OCI-LY7 (cell line): ENCODE results near the gene DOK1. TPM values are rescaled to one million over a fixed set of nuclear protein-coding genes. Genes with fewer than 3 reads are reported as not detected.

Experiments used
- BruUV-seq: library from RNA; stranded (reverse); fragments of 400-500 nt; replicated peaks from 2 replicates; lab custom pipeline; 2021; lab: Mats Ljungman, UMichigan
- CTCF ChIA-PET: fragments of 300-600 bp; sonication (Branson Sonifier 250); formaldehyde crosslinking; loops from one replicate; lab custom pipeline; 2022; ENCODE audit warnings: antibody characterized with exemption; ENCODE audit not compliant: unreplicated experiment; lab: Charles Lee
- POLR2A ChIA-PET: fragments of 300-600 bp; sonication (Branson Sonifier 250); formaldehyde crosslinking; loops from one replicate; lab custom pipeline; 2022; ENCODE audit warnings: antibody characterized with exemption; lab: Charles Lee
- DNase-seq: peaks from one replicate; pipeline ENCODE4 v3.0.0-alpha.2; 2015; ENCODE audit warnings: low spot score
- H2AFZ ChIP-seq: fragments of 200-600 bp; sonication (generic), shearing (Covaris generic); 2 replicates; pipeline ENCODE4 v1.6.1; 2014; ENCODE audit warnings: mild to moderate bottlenecking, antibody characterized with exemption, low read length, moderate library complexity
- H3K27ac ChIP-seq: fragments of 200-600 bp; sonication (generic); 2 replicates; pipeline ENCODE4 v1.5.1; 2014; ENCODE audit warnings: mixed run types, low read depth, mild to moderate bottlenecking, moderate library complexity, low read length, inconsistent platforms; ENCODE audit not compliant: poor library complexity, severe bottlenecking
- H3K36me3 ChIP-seq: fragments of 200-600 bp; sonication (generic); 2 replicates; pipeline ENCODE4 v1.6.1; 2014; ENCODE audit warnings: mild to moderate bottlenecking, antibody characterized with exemption, low read length, moderate library complexity, mixed read lengths; ENCODE audit not compliant: insufficient read depth
- H3K4me1 ChIP-seq: fragments of 200-600 bp; sonication (generic); 2 replicates; pipeline ENCODE4 v1.5.1; 2014; ENCODE audit warnings: mild to moderate bottlenecking, low read length; ENCODE audit not compliant: insufficient read depth, poor library complexity, severe bottlenecking
- H3K4me2 ChIP-seq: fragments of 200-600 bp; sonication (generic); 2 replicates; pipeline ENCODE4 v1.6.1; 2014; ENCODE audit warnings: mild to moderate bottlenecking, low read length
- H3K4me3 ChIP-seq: fragments of 200-600 bp; sonication (generic); 2 replicates; pipeline ENCODE4 v1.5.1; 2014; ENCODE audit warnings: mild to moderate bottlenecking, low read depth, low read length; ENCODE audit not compliant: poor library complexity, severe bottlenecking
- H3K79me2 ChIP-seq: fragments of 200-600 bp; sonication (generic); 2 replicates; pipeline ENCODE4 v1.6.1; 2016; ENCODE audit warnings: low read depth, mild to moderate bottlenecking, low read length, moderate library complexity, mixed read lengths; ENCODE audit not compliant: insufficient read depth
- H3K9me2 ChIP-seq: fragments of 200-600 bp; sonication (generic); 2 replicates; pipeline ENCODE4 v1.6.1; 2016; ENCODE audit warnings: mild to moderate bottlenecking, low read length, mixed read lengths; ENCODE audit not compliant: insufficient read depth
- H3K9me3 ChIP-seq: fragments of 200-600 bp; sonication (generic); 2 replicates; pipeline ENCODE4 v1.6.1; 2014; ENCODE audit warnings: mild to moderate bottlenecking, mixed run types, low read length, mixed read lengths
- H4K20me1 ChIP-seq: fragments of 200-600 bp; sonication (generic); 2 replicates; pipeline ENCODE4 v1.6.1; 2014; ENCODE audit warnings: mild to moderate bottlenecking, antibody characterized with exemption, low read length, moderate library complexity, mixed read lengths; ENCODE audit not compliant: insufficient read depth
- CTCF ChIP-seq: fragments of 200-600 bp; sonication (generic); conservative IDR thresholded peaks from 2 replicates; pipeline ENCODE4 v1.5.1; 2014; ENCODE audit warnings: mild to moderate bottlenecking, antibody characterized with exemption, low read length, moderate library complexity, mixed read lengths
- EZH2phosphoT487 ChIP-seq: fragments of 200-600 bp; sonication (generic); IDR thresholded peaks from 2 replicates; pipeline ENCODE4 v1.6.1; 2018; ENCODE audit warnings: low read depth, borderline replicate concordance, mild to moderate bottlenecking, mixed run types, antibody characterized with exemption, low read length, moderate library complexity, mixed read lengths
- intact Hi-C: fragments of 100-400 bp; cut with micrococcal nuclease; formaldehyde crosslinking; loops from one replicate; pipeline ENCODE4 v1.10.0; 2022; ENCODE audit not compliant: unreplicated experiment
- total RNA-seq, 2 experiments: library from RNA; depleted of rRNA in 1 of 2; stranded (reverse); fragments of >200 nt in 1 of 2; shearing (Covaris generic) in 1 of 2; gene quantifications; 2 replicates each; pipeline ENCODE4 v1.2.3, GENCODE V29; 2014 to 2022

DOK1 gene
- total RNA-seq, 2 experiments from 2014 or later: 9.5 to 13.4 TPM

GRCh38 chr2:74531666-74532065, 22.9 kb upstream of the DOK1 start:
- no peaks in the 10 kb centered on the region for H3K9me2 ChIP-seq
- H3K4me2 ChIP-seq: peak overlapping the region; percentile 85
- TF ChIP-seq EZH2phosphoT487 (no peak), CTCF (no peak)
- ChIA-PET POLR2A (interaction anchor here (0.9 to 1.2 kb wide), 4 partner anchors 13 to 59 kb away, joined by 3 to 6 read pairs (median 4); partner anchors contain the start of gene MRPL53), CTCF (interaction anchor here (0.5 to 3.6 kb wide), 5 partner anchors 24 to 56 kb away, joined by 3 to 18 read pairs (median 4); partner anchors contain the start of genes CCDC142, PCGF1 and TTC31)
- no TSS peak for BruUV-seq
- no peak overlapping the region for H2AFZ ChIP-seq
- H3K79me2 ChIP-seq: peaks cover 37% of the 10 kb centered on the region
- no peaks in the 10 kb centered on the region for H3K9me3 ChIP-seq
- H3K4me1 ChIP-seq: peaks cover 29% of the 10 kb centered on the region
- intact Hi-C loops: no loop called here
- peaks cover 53% of the 10 kb centered on the region for H3K36me3 ChIP-seq
- H4K20me1 ChIP-seq: peaks cover 5% of the 10 kb centered on the region; the same call in 1 of the 2 replicates
- H3K4me3 ChIP-seq: peak overlapping the region; percentile 98
- H3K27ac ChIP-seq: no peak overlapping the region
- no peak for DNase-seq

- Histone ChIP-seq H3K79me2 (peaks cover 31% of the 10 kb centered on the region), H3K27ac (no peak overlapping the region), H2AFZ (no peak overlapping the region), H3K4me2 (peak overlapping the region; percentile 85; the same call in 1 of the 2 replicates), H3K4me1 (peaks cover 27% of the 10 kb centered on the region), H3K9me3 (no peaks in the 10 kb centered on the region), H3K9me2 (no peaks in the 10 kb centered on the region), H3K4me3 (no peak overlapping the region), H4K20me1 (peaks cover 5% of the 10 kb centered on the region; the same call in 1 of the 2 replicates), H3K36me3 (peaks cover 47% of the 10 kb centered on the region)
- peak; percentile 61 for DNase-seq
- intact Hi-C loops: no loop called here
- CTCF ChIA-PET: interaction anchor here (0.8 to 3.6 kb wide), 3 partner anchors 25 to 53 kb away, joined by 3 to 18 read pairs (median 4); partner anchors contain the start of genes CCDC142, PCGF1 and TTC31
- POLR2A ChIA-PET: interaction anchor here (0.9 to 1.2 kb wide), 3 partner anchors 13 to 59 kb away, joined by 3 to 4 read pairs (median 3); partner anchors contain the start of gene MRPL53
- TF ChIP-seq CTCF: peak; percentile 77
- no peak for TF ChIP-seq EZH2phosphoT487
- BruUV-seq: no TSS peak
These were observed 22.3 kb upstream of the DOK1 start for GRCh38 chr2:74532222-74532621.

GRCh38 chr2:74533464-74533863, 21.1 kb upstream of the DOK1 start:
- ChIA-PET CTCF (no interaction called here), POLR2A (interaction anchor here (0.6 kb wide), 1 partner anchor 52 kb away, joined by 4 read pairs; no protein-coding TSS in a partner anchor)
- intact Hi-C loops: no loop called here
- no peak overlapping the region for H3K4me2 ChIP-seq
- no peak overlapping the region for H3K4me3 ChIP-seq
- no peaks in the 10 kb centered on the region for H4K20me1 ChIP-seq
- DNase-seq: no peak
- no peak overlapping the region for H3K27ac ChIP-seq
- peaks cover 19% of the 10 kb centered on the region for H3K79me2 ChIP-seq
- no peaks in the 10 kb centered on the region for H3K9me3 ChIP-seq
- no peaks in the 10 kb centered on the region for H3K9me2 ChIP-seq
- no TSS peak for BruUV-seq
- TF ChIP-seq EZH2phosphoT487 (no peak), CTCF (no peak)
- H3K4me1 ChIP-seq: peaks cover 17% of the 10 kb centered on the region
- H3K36me3 ChIP-seq: peaks cover 35% of the 10 kb centered on the region; the same call in 1 of the 2 replicates
- no peak overlapping the region for H2AFZ ChIP-seq
